Hepatocyte (in vitro differentiated cells): ENCODE data around the gene PDLIM1.

Experiments used
- CTCF ChIP-seq: fragments of 200-600 bp; sonication (generic); IDR thresholded peaks from 2 replicates; pipeline ENCODE4 v1.5.1; 2016; ENCODE audit warnings: antibody characterized with exemption, mild to moderate bottlenecking; ENCODE audit not compliant: poor library complexity
- EZH2 ChIP-seq: fragments of 200-600 bp; sonication (generic); IDR thresholded peaks from 2 replicates; pipeline ENCODE4 v1.6.1; 2016; ENCODE audit warnings: antibody characterized with exemption, mild to moderate bottlenecking, borderline replicate concordance
- EZH2phosphoT487 ChIP-seq: fragments of 200-600 bp; sonication (generic); IDR thresholded peaks from one replicate; pipeline ENCODE4 v1.6.1; 2018; ENCODE audit warnings: antibody characterized with exemption, mild to moderate bottlenecking, low read depth, moderate library complexity; ENCODE audit not compliant: unreplicated experiment, severe bottlenecking

- TF ChIP-seq CTCF, result no peak
- TF ChIP-seq EZH2, result no peak
- TF ChIP-seq EZH2phosphoT487, result no peak
Measured at GRCh38 chr10:95291365-95292039, 699 bp upstream of the PDLIM1 start.
